ENCODE data around the gene STX16.

Gene STX16

DNA sequence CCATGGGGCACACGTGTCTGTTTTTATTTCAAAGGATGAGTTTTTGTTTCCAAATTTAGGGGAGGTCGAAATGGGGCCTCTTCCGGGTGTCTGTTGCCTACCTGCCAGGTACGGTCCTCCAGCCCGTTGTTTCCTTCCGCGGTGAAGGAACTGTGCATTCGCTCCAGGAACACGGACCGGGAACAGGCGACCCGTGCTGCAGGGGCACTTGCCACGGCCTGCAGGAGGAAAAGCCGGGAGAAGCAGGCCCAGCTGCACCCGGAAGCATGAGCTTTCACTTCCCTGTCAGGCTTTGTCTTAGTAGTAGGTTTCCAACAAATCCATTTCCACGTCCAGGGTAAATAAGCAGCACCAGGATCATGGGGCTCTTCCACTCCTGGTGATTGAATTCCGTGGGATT is 24.6 kb downstream of the STX16 start:
- H3K27ac ChIP-seq = no peak overlapping the region
- TF ChIP-seq, protein P1, sequence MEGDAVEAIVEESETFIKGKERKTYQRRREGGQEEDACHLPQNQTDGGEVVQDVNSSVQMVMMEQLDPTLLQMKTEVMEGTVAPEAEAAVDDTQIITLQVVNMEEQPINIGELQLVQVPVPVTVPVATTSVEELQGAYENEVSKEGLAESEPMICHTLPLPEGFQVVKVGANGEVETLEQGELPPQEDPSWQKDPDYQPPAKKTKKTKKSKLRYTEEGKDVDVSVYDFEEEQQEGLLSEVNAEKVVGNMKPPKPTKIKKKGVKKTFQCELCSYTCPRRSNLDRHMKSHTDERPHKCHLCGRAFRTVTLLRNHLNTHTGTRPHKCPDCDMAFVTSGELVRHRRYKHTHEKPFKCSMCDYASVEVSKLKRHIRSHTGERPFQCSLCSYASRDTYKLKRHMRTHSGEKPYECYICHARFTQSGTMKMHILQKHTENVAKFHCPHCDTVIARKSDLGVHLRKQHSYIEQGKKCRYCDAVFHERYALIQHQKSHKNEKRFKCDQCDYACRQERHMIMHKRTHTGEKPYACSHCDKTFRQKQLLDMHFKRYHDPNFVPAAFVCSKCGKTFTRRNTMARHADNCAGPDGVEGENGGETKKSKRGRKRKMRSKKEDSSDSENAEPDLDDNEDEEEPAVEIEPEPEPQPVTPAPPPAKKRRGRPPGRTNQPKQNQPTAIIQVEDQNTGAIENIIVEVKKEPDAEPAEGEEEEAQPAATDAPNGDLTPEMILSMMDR (conservative IDR thresholded peaks at IDR 0.05) = no peak

DNA sequence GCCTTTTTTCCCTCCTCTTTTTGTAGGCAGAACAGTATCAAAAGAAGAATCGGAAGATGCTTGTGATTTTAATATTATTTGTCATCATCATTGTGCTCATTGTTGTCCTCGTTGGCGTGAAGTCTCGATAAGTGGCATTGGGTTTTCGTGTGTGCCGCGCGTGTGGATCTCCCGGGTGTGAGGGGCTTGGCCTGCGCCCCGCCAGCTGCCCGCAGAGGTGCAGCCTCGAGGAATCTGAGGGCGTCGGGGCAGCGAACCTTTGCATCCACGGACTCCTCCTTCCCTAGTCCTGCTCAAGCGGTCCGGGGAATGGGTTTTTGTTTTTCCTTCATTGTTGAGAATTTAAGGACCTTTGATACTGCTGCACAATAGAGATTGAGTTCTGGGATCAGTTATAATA is 25.1 kb downstream of the STX16 start:
- TF ChIP-seq, protein P1 (conservative IDR thresholded peaks at IDR 0.05) = no peak
- H3K27ac ChIP-seq = no peak overlapping the region

DNA sequence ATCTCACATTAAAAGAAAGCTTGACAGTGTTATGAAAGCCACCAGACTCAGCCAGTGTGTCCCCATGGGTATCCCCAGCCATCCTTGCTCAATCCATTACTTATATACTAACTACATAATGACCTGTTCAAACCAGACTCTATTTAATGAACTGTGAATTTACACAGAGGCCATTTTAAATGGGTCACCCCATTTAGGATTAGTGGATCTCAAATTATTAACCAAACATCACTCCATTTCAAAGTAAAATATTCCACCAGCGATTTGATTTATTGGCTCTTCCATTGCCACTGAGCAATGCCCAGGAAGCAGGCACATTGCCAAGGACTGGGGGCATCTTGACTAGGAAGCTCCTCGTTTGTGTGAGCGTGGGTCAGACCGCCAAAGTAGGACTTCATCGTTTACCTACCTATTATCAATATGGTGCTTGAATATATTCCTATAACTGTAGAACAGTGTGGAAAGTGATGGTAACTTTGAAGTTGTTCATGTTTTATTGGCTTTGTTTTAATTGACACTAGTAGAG is 26.1 kb downstream of the STX16 start:
- TF ChIP-seq, protein P1 (conservative IDR thresholded peaks at IDR 0.05) = no peak
- H3K27ac ChIP-seq = no peak overlapping the region

DNA sequence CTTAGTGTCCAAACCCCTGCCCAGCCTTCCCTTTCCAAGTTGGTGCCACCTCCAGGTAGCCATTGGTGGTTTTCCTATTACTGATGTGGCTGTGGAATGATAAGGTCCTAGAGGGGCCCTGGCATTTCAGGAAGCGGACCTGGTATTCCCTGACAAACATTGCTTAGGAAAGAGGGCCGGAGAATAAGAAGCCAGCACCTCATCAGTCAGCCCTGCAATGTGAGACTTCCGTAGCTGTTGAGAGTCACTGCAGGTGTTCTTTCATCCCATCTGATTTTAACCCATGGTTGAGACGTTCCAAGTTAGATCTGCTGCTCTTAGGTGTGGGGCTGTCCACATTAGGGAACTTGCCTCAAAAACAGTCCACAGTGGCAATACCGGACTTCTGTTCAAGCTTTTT is 26.7 kb downstream of the STX16 start:
- H3K27ac ChIP-seq = no peak overlapping the region
- TF ChIP-seq, protein P1 (conservative IDR thresholded peaks at IDR 0.05) = no peak

DNA sequence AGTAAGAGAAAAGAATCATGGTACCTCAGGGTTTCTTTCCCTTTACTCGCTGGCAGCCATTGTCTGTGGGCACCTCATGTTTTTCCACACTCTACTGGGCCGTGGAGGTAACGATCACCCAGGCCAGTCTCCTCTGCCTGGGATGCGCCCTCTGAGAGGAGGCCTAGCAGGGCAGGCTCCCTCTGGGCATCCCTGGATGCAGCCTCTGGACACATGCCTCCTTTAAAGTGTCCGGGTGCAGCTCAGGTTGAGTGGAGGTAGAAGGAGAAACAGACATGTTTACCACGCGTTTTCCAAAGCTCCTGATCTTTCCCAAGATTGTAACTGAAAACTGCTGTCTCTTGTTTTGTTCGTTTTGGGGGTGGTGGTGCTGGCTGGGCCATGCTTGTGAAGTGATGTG is 27.7 kb downstream of the STX16 start:
- TF ChIP-seq, protein P1 (conservative IDR thresholded peaks at IDR 0.05) = no peak

DNA sequence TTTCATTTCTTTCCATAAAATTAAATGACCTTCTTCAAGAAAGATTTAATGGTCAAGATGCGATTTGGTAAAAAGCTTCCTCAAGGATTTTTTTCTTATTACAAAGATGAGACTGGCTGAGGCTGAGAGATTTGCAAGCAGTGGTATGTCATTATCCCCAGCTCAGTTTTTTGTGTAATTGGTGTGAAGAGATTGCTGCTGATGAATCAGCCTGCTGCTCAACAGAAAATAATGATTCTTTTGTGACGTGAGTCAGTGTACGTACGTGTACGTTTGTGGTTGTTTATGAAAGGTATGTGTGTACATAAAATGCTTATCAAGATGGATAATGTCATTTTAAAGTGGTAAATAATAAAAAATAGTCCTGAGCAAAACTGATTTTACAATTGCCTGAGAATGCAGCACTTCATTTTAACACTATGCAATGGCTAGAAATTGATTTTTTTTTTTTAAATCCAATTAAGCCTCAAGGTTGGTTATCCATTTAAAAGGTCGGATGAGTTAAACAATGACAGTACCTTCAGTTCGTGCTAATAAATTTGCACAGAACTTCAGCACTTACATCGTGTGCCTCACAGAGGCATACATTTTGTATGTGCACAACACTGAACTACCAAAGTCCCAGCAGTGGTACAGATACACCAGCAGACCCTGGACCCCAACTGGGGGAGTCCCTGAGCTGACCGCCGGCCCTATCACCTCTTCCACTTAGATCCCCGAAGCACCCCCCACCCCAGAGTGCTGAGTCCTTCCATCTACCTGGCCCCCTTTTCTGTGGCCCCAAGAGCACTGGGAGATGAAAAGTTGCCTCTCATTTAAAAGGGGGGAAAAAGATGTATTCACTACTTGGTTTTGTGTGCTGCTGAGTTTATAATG is 31.8 kb downstream of the STX16 start:
- TF ChIP-seq, protein P1 (conservative IDR thresholded peaks at IDR 0.05) = no peak
- no peak overlapping the region for H3K27ac ChIP-seq

More for the DNA sequence above, 27.7 kb downstream of the STX16 start:
- no peak overlapping the region for H3K27ac ChIP-seq

DNA sequence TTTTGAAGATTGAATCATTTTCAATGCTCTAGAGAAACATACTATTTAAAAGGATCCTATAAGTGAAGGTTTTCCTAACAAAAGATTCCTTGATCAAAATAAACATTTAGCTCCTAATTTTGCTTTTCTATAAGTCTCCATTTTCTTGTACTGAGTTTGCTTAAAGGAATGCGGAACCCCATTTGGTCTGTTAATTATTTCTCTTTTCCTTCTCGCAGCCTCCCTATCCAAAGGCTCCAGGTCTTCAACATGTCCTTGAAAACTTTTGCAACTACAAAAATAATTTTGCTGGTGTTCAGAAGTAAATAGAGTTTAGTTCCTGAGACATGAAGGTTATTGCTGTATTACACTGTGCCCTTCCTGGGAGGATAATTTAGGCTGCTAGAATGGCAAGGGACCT is 33.2 kb downstream of the STX16 start:
- no peak overlapping the region for H3K27ac ChIP-seq
- TF ChIP-seq, protein P1 (conservative IDR thresholded peaks at IDR 0.05) = no peak

Measured in VCaP (cell line).